HG03064 (cell line): ENCODE measurements around the gene NAALADL2.

Experiments used
- ATAC-seq: cut with Tn5 transposase; IDR thresholded peaks from one replicate; pipeline ENCODE4 v1.9.1; 2021; ENCODE audit warnings: low read depth; ENCODE audit not compliant: unreplicated experiment

Gene NAALADL2

GRCh38 chr3:174959556-174960065 lies 100.5 kb downstream of the NAALADL2 start:
- no peak for ATAC-seq

- no peak for ATAC-seq
Observed at GRCh38 chr3:174960898-174961297, 101.8 kb downstream of the NAALADL2 start.

GRCh38 chr3:174973465-174973864 lies 114.3 kb downstream of the NAALADL2 start:
- no peak for ATAC-seq

- ATAC-seq = no peak
Observed at GRCh38 chr3:174986685-174987084, 127.6 kb downstream of the NAALADL2 start.

GRCh38 chr3:175001091-175001490 lies 142.0 kb downstream of the NAALADL2 start:
- no peak for ATAC-seq

GRCh38 chr3:175002732-175003143 lies 143.6 kb downstream of the NAALADL2 start:
- ATAC-seq = no peak

GRCh38 chr3:175003590-175003989 lies 144.5 kb downstream of the NAALADL2 start:
- no peak for ATAC-seq

- ATAC-seq = no peak
Observed at GRCh38 chr3:175005193-175005592, 146.1 kb downstream of the NAALADL2 start.

GRCh38 chr3:175005881-175006280 lies 146.7 kb downstream of the NAALADL2 start:
- no peak for ATAC-seq

GRCh38 chr3:175007306-175007705 lies 148.2 kb downstream of the NAALADL2 start:
- no peak for ATAC-seq

- no peak for ATAC-seq
Observed at GRCh38 chr3:175009295-175009694, 150.2 kb downstream of the NAALADL2 start.

- ATAC-seq = no peak
Observed at GRCh38 chr3:175015056-175015635, 156.0 kb downstream of the NAALADL2 start.

GRCh38 chr3:175018946-175019727 lies 160.0 kb downstream of the NAALADL2 start:
- no peak for ATAC-seq

GRCh38 chr3:175020101-175020500 lies 161.0 kb downstream of the NAALADL2 start:
- ATAC-seq = no peak

GRCh38 chr3:175029828-175030227 lies 170.7 kb downstream of the NAALADL2 start:
- ATAC-seq = no peak

GRCh38 chr3:175039875-175040274 lies 180.7 kb downstream of the NAALADL2 start:
- no peak for ATAC-seq

GRCh38 chr3:175041369-175041768 lies 182.2 kb downstream of the NAALADL2 start:
- no peak for ATAC-seq

GRCh38 chr3:175046601-175047000 lies 187.5 kb downstream of the NAALADL2 start:
- no peak for ATAC-seq

GRCh38 chr3:175047786-175048185 lies 188.7 kb downstream of the NAALADL2 start:
- no peak for ATAC-seq

- ATAC-seq = no peak
Observed at GRCh38 chr3:175057401-175057800, 198.3 kb downstream of the NAALADL2 start.

GRCh38 chr3:175059788-175060187 lies 200.7 kb downstream of the NAALADL2 start:
- ATAC-seq = no peak

GRCh38 chr3:175065497-175065896 lies 206.4 kb downstream of the NAALADL2 start:
- ATAC-seq = no peak
